GM10248 (cell line): ENCODE measurements around the gene PTPRZ1.

Experiments used
- CTCF ChIA-PET: fragments of 300-600 bp; sonication (Branson Sonifier 250); formaldehyde crosslinking; extraction: SDS; loops from one replicate; lab custom pipeline; 2021; ENCODE audit warnings: antibody characterized with exemption; lab: Yijun Ruan, JAX
- POLR2A ChIA-PET: fragments of 350-650 bp; sonication (Branson Sonifier 250); formaldehyde crosslinking; extraction: SDS; loops from one replicate; lab custom pipeline; 2020; ENCODE audit warnings: antibody characterized with exemption; lab: Yijun Ruan, JAX
- DNase-seq: peaks from one replicate; pipeline ENCODE4 v3.0.0; 2012; ENCODE audit errors: extremely low spot score
- TF ChIP-seq, protein P1 (sequence below): IDR thresholded peaks from 2 replicates; pipeline ENCODE4 v1.5.1; 2012; ENCODE audit warnings: mild to moderate bottlenecking, low read depth; ENCODE audit errors: extremely low read depth, missing control alignments, control extremely low read depth

The PTPRZ1 gene

DNA sequence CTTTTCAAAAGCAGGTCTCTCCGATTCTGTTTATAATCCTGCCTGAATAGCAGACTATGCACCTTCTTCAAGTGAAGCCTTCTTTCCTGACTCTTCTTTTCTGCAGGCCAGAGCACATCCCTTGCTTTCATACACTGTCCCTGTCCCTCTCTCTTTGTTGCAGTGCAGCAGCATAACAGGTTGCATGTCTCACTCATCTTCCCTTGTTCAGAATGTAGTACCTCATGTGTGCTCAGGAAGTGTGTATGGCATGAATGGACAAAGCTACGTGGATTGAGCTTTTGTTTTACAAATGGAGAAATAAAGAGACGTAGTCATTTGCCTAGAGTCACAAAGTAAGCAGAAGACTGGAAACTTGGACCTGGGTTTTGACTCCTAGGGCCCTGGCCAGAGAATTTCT is 68.0 kb downstream of the PTPRZ1 start:
- DNase-seq = no peak
- TF ChIP-seq, protein P1, sequence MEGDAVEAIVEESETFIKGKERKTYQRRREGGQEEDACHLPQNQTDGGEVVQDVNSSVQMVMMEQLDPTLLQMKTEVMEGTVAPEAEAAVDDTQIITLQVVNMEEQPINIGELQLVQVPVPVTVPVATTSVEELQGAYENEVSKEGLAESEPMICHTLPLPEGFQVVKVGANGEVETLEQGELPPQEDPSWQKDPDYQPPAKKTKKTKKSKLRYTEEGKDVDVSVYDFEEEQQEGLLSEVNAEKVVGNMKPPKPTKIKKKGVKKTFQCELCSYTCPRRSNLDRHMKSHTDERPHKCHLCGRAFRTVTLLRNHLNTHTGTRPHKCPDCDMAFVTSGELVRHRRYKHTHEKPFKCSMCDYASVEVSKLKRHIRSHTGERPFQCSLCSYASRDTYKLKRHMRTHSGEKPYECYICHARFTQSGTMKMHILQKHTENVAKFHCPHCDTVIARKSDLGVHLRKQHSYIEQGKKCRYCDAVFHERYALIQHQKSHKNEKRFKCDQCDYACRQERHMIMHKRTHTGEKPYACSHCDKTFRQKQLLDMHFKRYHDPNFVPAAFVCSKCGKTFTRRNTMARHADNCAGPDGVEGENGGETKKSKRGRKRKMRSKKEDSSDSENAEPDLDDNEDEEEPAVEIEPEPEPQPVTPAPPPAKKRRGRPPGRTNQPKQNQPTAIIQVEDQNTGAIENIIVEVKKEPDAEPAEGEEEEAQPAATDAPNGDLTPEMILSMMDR = no peak
- ChIA-PET CTCF (interaction anchor here (0.7 to 1.1 kb wide), 2 partner anchors 16 to 53 kb away, joined by 3 read pairs; no protein-coding TSS in a partner anchor), POLR2A (no interaction called here)

DNA sequence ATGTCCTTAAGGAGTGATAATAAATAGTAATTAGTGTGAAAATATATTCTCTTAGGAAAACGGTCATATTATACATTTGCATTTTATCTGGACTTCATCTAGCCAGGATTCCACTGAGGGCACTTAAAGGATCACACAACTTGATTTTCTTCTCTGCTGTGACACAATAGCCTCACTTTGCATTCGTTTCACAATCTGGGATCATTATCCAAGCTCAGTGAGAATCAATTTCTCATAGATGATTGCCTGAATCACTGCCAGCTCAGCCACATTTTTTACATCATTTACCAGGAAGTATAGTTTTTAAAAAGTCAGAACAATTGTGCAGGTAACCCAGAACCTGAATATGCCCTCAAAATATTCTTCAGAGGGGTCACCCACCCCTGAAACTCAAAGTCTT is 68.9 kb downstream of the PTPRZ1 start:
- DNase-seq = no peak
- ChIA-PET CTCF (no interaction called here), POLR2A (no interaction called here)
- TF ChIP-seq, protein P1 = no peak

DNA sequence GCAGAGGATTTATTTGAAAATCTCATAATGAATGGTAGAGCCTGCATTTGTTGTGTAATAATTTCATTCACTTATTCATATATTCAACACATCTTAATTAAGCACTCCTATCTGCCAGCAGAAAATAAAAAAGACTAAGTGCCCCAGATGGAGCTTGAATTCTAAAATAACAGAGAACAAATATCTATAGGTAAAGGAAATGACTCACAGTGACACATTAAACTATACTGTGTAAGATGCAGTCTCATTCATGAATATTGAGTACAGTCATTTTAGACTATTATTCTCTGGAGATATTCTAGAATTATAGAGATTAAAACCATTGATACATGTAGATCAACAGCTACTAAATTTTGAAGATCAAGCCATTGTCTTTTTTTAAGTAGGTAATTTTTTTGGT is 72.1 kb downstream of the PTPRZ1 start:
- no peak for DNase-seq
- CTCF ChIA-PET = interaction anchor here (1.0 to 1.7 kb wide), 4 partner anchors 17 to 49 kb away, joined by 3 to 4 read pairs (median 3); no protein-coding TSS in a partner anchor

DNA sequence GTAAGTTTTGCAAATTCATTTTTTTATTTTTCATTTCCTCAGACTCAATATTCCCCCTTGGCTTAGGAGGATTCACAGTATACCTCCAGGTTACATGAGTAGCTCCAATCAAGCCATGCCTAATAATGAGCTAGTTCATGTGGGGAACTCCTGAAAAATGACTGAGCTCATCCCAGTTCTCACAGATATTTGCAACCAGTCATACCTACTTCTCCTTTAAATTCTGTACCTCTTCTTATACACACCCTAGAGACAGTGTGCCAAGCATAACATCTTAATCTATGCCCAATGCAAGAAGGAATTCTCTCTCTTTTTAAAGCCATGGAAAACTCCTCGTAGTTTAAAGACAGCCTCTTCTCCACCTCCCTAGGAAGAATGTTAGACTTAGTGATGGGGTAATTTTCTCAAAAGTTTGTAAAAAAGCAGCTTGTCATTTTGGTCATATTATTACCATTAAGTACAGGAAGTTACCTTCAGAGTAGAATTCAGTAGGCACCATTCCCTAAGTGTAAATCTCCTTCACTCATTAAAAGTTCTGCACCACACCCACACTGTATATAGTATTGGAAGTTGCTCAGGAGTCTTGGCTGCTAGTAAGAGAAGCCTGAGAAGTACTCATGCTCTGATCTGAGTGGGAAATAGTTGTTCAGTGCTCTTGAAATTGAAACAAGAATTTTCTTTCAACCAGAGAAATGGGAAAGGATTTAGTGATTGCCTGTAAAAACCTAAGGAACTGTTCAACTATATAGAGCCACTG is 72.7 kb downstream of the PTPRZ1 start:
- POLR2A ChIA-PET = no interaction called here
- DNase-seq = no peak
- CTCF ChIA-PET = interaction anchor here (1.0 to 1.7 kb wide), 4 partner anchors 18 to 49 kb away, joined by 3 to 4 read pairs (median 3); no protein-coding TSS in a partner anchor
- TF ChIP-seq, protein P1 = no peak

More for the DNA sequence above, 72.1 kb downstream of the PTPRZ1 start:
- POLR2A ChIA-PET = no interaction called here
- TF ChIP-seq, protein P1 = no peak

DNA sequence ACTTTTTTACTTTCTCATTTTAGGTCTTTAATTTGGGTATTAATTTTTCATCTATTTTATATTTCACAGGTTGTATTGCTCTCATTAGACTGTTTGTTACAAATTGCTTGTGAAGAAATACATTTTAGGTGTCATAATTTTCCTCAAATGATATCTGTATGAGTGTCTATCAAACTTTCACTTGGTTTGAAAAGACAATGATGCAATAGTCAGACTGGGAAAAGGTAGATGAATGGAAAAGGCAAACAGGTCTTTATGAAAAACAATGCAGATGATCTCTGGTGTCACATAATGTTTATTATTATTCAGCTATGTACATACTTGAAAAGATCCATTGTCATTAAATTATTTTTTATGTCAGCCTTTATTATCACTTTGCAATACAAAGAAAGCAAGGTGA is 80.2 kb downstream of the PTPRZ1 start:
- CTCF ChIA-PET = interaction anchor here (0.8 to 0.9 kb wide), 2 partner anchors 11 to 19 kb away, joined by 3 read pairs; no protein-coding TSS in a partner anchor
- TF ChIP-seq, protein P1 = no peak
- no peak for DNase-seq
- POLR2A ChIA-PET = no interaction called here

DNA sequence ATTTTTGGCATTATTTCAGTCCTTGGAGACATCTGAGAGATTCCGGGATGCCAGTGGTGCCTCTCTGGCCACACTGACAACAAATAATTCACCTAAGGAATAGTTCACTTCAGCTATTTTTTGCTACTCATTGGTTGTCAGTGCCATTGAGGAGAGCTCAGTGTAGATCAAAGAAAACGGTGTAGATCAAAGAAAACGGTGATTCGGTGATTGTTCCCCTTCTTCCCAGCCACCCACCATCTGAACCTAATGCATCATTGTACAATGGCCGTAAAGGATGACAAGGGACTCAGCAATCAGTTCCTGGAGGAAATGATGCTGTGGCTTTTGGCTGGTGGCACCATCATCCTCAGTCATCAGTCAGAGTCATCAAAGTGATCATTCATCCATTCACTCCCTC is 80.6 kb downstream of the PTPRZ1 start:
- TF ChIP-seq, protein P1 = no peak
- ChIA-PET POLR2A (no interaction called here), CTCF (interaction anchor here (1.8 kb wide), 1 partner anchor 39 kb away, joined by 4 read pairs; no protein-coding TSS in a partner anchor)
- no peak for DNase-seq
